GM19395 (cell line): ENCODE data around the gene RASL12.
"Not testable (repeated sequence)": the region's sequence is repeated elsewhere in the genome, so short reads cannot be mapped to it uniquely, and the experiment has no call there.

Experiments
- ATAC-seq: cut with Tn5 transposase; IDR thresholded peaks from one replicate; pipeline ENCODE4 v1.9.1; 2021; ENCODE audit warnings: mild to moderate bottlenecking, moderate library complexity; ENCODE audit not compliant: unreplicated experiment

The RASL12 gene

DNA sequence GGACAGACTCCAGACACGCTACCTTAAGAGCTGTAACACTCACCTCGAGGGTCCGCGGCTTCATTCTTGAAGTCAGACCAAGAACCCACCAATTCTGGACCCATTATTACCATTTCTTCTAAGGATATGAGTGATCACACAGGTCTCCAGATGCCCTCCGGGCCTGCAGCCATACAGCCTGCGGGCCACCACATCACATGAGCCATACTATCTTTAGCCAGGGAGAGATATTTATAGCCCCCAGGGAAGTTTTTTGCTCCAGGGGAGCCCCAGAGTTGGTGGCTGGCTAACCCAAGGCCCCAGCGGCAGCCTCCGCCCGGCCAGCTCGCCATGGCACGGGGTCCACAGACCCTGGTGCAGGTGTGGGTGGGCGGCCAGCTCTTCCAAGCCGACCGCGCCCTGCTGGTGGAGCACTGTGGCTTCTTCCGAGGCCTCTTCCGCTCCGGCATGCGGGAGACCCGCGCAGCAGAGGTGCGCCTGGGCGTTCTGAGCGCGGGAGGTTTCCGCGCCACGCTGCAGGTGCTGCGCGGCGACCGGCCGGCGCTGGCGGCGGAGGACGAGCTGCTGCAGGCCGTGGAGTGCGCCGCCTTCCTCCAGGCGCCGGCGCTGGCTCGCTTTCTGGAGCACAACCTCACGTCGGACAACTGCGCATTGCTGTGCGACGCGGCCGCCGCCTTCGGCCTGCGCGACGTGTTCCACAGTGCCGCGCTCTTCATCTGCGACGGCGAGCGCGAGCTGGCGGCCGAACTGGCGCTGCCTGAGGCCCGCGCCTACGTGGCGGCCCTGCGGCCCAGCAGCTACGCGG lies 8.9 kb upstream of the RASL12 start, which contains the start of gene KBTBD13:
KBTBD13 (plus strand) TSS at position 261 of the 805 bp plus-strand sequence; CDS start at position 331, 70 bp downstream.
- no peak for ATAC-seq

DNA sequence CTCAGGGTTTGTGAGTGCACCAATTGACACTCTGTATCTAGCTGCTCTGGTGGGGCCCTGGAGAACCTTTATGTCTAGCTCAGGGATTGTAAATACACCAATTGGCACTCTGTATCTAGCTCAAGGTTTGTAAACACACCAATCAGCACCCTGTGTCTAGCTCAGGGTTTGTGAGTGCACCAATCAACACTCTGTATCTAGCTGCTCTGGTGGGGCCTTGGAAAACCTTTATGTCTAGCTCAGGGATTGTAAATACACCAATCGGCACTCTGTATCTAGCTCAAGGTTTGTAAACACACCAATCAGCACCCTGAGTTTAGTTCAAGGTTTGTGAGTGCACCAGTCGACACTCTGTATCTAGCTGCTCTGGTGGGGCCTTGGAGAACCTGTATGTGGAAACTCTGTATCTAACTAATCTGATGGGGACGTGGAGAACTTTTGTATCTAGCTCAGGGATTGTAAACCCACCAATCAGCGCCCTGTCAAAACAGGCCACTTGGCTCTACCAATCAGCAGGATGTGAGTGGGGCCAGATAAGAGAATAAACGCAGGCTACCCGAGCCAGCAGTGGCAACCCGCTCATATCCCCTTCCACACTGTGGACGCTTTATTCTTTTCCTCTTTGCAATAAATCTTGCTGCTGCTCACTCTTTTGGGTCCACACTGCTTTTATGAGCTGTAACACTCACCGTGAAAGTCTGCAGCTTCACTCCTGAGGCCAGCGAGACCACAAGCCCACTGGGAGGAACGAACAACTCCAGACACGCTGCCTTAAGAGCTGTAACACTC lies 8.0 kb upstream of the RASL12 start:
- not testable (repeated sequence) for ATAC-seq

DNA sequence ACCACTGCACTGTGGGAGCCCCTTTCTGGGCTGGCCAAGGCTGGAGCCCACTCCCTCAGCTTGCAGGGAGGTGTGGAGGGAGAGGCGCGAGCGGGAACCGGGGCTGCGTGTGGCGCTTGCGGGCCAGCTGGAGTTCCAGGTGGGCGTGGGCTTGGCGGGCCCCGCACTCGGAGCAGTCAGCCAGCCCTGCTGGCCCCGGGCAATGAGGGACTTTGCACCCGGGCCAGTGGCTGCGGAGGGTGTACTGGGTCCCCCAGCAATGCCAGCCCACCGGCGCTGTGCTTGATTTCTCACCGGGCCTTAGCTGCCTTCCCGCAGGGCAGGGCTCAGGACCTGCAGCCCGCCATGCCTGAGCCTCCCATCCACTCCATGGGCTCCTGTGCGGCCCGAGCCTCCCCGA lies 7.2 kb upstream of the RASL12 start:
- ATAC-seq, result not testable (repeated sequence)

DNA sequence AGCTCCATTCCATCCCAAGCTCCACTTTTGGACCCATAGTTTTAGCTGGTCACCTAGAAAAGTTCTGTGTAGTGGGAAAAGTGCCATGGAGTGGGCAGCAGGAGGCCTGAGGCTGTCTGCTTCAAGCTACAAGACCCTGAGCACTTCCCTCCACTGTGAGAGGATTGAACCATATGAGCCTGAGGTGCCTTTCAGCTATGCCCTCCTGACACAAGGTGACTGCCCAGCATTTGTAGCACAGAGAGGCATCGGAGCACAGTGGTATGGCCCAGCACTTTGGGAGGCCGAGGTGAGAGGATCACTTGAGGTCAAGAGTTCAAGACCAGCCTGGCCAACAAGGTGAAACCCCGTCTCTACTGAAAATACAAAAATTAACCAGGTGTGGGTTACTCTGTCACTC lies 4.8 kb upstream of the RASL12 start:
- ATAC-seq, result no peak

DNA sequence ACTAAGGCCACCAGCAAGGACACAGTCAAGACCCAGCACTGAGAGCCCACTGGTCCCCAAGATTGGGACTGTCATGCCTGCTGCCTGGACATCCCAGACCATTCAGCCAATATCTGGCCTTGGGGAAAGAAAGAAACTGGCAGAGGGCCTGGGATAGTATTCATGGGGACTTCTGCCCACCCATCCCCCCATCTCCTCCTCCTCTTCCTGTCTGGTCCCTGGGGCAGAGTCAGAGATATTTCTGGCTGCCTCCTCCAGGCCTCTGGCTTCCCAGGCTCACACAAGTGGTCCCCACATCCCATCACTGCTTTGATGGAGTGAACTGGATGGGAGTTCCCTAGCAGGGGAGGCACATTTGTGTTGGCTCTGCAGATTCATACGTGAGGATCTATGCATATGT lies 4.2 kb upstream of the RASL12 start:
- ATAC-seq, result no peak

DNA sequence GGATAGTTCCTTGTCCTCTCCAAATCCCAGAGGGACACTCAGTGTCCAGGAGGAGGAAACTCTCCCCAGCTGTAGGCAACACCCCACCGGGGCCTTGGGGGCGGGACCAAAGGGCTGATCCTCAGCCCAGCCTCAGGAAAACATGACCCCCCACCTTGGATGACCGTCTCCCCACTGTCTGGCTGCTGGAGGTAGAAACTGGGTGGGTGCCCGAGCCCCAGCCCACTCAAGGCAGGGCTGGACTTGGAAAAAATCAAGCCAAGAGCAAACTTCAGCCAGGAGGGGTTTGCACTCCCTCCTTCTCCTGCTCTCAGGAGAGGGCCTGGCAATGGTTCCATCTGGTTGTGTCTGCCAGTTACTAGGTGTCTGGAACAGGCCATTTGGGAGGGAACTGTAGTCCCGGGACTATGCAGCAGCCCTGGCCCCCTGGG lies 3.6 kb upstream of the RASL12 start:
- no peak for ATAC-seq

DNA sequence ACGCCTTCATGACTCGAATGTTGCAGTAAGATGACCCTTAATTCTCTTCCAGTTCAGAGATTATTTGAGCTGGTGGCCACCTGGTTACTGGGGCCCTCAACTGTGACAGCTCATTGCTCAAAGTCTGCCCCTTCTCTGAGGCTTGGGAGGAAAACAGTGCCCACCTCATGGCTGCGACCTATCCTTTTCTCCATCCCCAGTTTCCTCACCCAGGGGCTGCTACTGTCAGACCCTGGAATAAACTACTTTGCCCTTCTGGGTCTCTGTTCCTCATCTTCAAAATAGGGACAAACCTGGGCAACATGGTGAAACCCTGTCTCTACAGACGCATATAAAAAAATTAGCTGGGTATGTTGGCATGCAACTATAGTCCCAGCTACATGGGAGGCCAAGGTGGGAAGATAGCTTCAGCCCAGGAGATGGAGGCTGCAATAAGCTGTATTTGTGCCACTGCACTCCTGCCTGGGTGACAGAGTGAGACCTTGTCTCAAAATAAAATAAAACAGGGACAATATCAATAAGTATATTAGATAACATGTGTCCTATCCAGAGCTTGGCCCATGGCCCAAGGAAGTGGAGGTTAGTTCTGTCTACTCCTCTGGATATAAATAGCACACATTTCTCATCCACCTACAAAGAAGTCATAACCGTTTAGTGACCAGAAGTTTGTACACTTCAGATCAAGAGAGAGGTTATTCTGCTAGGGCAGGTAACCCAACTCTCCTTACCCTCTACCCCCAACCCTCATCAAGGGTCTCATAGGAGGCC lies 2.2 kb upstream of the RASL12 start:
- no peak for ATAC-seq

DNA sequence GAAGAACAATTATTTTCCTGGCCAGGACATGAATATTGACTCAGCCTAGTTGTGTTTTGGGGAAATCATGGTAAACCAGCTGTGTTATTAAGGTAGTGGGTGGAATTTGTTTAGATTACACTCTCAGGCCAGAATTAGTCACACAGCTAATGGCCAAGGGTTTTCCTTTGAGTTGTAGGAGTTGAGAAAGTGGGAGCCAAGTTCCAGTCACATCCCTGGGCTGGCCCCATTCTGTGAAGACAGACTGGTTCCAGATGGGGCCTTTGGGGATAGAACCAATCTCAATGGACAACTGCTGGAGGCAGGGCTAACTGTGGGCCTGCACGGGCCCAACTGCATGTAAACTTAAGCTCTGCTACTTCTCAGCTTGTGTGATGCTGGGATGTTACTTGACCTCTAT lies 1.4 kb upstream of the RASL12 start:
- ATAC-seq, result no peak

DNA sequence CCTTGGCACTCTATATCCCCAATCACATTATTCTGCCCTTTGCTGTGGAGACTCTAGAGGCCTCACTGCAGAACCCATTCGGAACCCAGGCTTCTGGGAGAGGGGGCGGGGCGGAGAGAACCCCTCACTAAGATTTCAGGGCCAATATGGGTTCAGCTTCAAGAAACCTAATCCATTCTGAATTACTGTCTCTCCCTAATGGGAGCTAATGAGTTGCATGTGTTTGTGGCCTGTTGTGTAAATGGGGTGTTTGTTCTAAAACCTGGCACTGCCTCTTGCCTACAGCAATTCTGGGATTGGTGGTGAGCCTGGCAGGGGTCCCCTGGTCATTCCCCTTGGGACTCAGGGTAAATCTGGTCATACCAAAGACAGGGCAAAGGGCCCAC lies 605 bp upstream of the RASL12 start:
- no peak for ATAC-seq

DNA sequence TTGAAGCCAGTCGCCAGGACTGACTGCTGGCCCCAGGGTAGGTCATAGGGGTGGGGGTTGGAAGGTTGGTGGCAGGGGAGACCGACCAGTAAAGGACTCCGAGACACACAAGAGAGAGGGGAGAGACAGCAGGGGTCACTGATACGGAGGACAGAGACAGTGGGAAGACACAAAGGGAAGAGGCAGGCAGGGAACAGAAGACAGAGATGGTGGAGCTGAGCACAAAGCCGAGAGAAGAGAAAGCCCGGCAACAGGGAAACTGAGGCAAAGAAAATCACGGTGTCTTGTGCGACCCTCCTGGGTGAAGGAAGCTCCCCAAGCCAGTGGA lies 510 bp downstream of the RASL12 start:
- ATAC-seq, result no peak

DNA sequence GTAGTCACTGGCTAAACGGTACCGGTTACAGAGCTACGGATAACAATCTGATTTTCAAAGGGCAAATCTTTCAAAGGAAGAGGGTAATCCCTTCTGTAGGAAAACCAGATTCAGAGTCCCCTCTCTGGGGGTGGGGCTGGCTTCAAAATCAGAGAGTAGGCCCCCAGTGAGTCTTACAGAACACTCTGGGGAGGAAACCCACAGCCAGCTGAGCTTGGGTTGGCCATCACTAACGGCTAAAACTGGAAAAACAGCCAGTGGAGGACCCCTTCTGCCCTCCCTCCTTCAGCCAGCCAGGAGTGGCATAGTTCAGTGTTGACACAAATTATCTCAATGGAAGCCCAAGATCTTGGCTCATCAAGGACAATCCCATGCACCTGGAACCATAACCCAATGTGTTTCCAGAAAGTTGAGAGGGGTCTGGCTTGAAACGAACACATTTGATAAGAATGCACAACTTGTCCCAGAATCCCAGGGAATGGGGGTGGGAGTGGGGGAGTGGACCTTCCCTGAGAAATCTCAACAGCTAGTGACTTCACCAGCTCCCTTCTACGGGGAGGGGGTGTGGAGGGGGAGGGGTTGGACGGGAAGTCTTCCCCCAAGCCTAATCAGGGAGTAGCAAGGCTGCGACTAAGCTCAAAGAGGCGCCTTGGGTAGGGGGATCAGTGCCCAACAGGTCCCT lies 1.0 kb downstream of the RASL12 start:
- no peak for ATAC-seq

DNA sequence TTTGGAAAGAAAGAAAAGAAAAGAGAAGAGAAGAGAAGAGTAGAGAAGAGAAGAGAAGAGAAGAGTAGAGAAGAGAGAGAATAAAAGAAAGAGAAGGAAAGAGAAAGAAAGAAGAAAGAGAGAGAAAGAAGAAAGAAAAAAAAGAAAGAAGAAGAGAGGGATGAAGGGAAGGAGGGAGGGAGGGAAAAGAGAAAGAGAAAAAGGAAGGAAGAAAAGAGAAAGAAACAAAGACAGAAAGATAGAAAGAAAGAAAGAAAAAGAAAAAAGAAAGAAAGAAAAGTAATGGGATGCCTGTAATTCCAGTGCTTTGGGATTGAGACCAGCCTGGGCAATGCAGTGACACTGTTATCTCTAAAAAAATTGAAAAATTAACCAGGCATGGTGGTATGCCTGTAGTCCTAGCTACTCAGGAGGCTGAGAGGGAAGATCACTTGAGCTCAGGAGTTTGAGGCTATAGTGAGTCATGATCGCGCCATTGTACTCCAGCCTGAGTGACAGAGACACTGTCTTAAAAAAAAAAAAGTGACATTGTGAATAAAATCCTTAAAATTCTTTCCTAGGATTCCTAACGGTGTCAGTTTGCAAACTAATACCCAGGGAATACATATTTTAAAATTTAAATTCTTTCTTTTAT lies 1.7 kb downstream of the RASL12 start:
- no peak for ATAC-seq

DNA sequence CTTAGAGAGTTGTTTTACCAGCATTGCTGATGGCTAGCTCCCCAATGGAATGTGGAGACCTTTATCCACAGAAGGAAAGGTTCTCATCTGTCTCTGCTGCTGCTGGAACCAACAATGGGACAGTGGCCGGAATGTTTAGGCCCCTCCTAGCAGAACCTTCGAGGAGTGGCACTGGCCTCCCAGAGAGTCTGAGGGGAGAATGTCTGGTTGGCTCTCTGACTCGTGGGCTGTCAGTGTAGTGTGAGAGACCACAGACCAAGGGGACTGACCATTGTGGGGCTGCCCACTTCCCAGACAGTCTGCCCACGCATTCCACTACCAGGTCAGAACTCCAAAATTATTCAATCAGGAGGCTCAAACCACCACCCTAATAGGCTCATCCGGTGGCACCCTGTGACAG lies 5.1 kb downstream of the RASL12 start:
- no peak for ATAC-seq

DNA sequence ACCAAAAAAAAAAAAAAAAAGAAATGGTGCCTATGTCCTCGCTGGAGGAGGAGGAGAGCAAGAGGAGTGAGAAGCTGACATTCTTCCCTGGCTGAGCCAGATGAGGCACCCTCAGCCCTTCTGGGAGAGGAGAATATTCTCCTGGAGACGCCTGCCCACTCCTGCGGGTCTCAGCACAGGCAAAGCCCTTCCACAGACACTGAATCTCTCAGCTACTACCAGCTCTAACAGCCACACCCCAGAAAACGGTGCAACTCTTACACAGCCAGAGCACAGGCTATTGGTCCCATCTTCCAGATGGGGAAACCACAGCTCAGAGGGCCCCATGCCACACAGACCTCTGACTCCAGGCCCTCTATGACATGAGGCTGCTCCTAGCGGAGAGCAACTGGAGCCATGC lies 5.7 kb downstream of the RASL12 start:
- ATAC-seq, result no peak

DNA sequence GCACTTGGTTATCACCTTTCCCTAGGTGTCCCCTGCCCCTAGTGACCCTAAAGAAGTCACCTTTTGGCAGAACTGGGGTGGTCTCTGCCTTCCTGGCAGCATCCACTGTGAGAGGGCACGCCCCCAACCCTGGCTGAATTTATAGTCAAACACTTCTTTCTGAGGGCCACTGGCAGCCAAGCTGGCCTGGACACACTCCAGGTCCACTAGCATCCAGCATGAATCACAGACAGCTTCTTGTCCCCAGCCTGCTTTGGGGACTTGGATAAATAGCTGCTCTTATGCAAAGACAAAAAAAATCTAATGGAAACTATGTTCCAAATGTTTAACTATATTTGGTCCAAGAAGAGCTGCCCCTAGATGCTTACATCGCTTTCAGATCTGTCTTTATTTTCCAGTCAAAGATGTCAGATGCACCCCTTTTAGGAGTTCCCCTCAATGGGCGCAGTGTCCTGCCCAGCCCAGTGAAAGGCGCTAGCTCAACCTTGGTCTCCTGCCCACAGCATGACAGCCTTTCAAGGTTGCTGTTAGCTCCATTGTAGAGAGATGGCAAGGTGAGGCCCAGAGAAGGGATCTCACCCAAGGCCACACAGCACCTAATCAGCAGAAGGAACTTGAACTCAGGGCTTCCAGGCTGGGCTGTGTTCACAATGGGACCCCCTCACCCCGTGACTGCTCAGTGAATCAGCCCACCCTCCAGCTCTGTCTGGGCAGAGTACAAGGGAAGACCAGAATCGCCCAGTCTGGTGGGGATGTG lies 7.0 kb downstream of the RASL12 start:
- ATAC-seq, result no peak

DNA sequence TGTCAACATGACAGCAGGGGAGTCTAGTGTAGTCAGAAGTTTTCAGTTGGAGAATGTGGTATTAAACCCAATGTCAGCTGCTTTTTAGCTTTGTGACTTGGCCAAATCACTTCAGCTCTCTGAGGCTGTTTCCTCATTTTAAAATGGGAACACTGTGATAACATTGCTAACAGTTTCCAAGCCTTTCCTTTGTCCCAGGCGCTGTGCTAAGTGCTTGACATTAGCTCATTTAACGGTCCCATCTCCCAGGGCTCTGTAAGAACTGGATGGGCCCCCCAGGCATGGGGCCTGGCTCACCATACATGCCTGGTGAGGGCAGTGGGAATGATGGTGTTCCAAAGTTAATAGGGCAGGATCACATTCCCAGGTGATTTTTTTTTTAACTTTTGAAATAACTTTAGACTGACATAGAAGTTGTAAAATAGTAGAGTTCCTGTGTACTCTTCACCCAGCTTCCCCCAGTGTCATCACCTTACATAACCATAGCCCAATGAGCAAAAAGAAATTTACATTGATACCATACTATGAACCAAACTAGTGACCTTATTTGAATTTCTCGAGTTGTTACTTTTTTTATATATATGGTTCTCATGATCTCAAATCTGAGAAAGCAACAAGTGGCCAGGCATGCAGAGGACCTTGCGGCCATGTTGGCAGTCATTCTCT lies 7.7 kb downstream of the RASL12 start:
- ATAC-seq, result no peak

DNA sequence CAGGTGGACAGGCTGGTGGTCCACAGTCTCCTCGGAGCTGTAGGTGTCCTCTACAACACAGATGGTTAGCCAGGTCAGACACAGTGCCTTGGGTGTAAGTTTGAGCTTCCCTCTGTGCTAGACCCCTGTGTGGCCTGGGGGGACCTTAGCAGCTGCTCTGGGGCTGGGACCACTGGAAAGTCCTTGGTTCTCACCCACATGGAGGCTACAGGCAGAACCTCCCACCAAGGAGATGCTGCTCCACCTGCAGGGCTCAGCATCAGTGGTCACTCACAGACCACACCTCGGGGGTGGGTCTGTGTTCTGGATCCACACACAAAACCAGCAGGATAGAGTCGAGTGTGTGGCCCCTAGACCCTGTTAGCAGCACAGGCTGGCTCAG lies 8.4 kb downstream of the RASL12 start:
- no peak for ATAC-seq

DNA sequence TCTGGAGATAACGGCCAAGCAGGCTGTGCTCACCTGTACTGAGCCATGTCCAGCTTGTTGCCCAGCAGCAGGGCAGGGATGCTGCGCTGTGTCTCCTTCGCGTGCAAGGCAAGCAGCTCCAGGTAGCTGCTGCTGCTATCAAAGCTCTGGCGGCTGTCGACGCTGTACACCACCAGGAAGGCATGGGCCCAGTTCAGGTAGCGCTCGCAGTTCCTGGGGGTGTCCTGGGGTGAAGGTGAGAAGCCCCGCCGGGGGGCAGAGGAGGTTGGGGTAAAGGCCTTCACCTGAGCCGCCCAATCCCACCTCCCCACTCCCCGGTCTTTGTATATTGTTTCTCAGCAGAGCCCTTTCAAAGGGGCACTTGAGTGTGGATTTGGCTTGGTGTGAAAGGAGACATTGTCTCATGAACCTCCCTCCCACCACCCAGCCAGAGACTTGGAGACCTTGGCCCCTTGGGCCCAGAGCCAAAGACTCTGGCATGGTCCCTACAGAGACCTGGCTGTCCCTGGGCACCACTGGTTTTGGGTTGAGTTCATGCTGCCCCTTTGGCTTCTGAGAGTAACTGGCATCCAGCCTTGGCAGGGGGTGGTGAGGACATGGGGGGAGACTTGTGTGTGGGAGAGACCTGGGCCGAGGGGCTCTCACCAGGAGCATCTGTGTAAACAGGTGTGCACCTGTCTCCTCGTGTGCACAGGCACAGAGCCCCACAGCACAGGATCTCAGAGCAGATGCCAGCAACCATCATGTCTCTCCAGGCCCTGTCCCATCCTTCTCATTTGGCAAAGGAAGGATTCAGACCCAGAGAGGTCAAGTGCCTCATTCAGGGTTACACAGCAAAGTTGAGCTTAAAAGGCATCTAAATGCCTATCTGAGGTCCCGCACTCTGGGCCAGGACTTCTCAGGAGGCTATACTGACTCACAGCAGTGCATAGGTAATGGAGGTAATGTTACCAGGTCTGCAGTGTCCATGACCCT lies 9.1 kb downstream of the RASL12 start:
- no peak for ATAC-seq
